Left ventricle myocardium superior (tissue), 1 donor: ENCODE data around the gene ARAP1. TPM values are rescaled to one million over a fixed set of nuclear protein-coding genes. Genes with fewer than 3 reads are reported as not detected.

Experiments
- ATAC-seq: fragments of 200-7000 bp; cut with Tn5 transposase; one replicate; pipeline ENCODE4 v1.9.1; 2020; ENCODE audit warnings: mild to moderate bottlenecking, moderate library complexity
- DNase-seq: peaks from one replicate; pipeline ENCODE4 v3.0.0-alpha.2; 2020
- intact Hi-C: fragments of 100-400 bp; cut with micrococcal nuclease; formaldehyde crosslinking; loops from one replicate; pipeline ENCODE4 v1.11.0; 2022
- total RNA-seq: library from RNA; stranded (reverse); fragmentation: NEBNext Ultra II Directional; extraction: Animal tissue kit (Norgen Biotek cat#: 25700); gene quantifications from one replicate; pipeline ENCODE4 v1.2.1, GENCODE V29; 2021
- donor health status: DM: no; HTN: yes; CAD: no; lungs with severe emphysema.

Gene ARAP1
- total RNA-seq, 1 donor from 2014 or later, result 58.9 TPM

GRCh38 chr11:72781313-72782080 lies 29.3 kb upstream of the ARAP1 start:
- intact Hi-C loops, result no loop called here
- peak; percentile 23 for ATAC-seq
- DNase-seq, result peak; percentile 60

DNA sequence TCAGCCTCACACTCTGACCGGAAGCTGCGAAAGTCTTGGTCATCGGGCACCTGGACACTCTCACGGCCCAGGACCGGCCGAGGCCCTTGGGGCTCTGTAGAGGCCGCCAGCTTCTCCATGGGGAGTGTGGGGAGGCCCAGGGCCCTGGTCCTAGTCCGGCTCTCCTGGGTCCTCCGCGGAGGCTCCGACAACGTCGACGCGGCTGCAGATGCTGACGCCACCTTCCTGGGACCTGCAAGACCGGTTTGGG lies 28.8 kb upstream of the ARAP1 start:
- no peak for DNase-seq
- intact Hi-C loops, result no loop called here
- ATAC-seq, result no peak

- no peak for ATAC-seq
- intact Hi-C loops, result no loop called here
- no peak for DNase-seq
Observed at GRCh38 chr11:72780296-72781062, 28.3 kb upstream of the ARAP1 start.

DNA sequence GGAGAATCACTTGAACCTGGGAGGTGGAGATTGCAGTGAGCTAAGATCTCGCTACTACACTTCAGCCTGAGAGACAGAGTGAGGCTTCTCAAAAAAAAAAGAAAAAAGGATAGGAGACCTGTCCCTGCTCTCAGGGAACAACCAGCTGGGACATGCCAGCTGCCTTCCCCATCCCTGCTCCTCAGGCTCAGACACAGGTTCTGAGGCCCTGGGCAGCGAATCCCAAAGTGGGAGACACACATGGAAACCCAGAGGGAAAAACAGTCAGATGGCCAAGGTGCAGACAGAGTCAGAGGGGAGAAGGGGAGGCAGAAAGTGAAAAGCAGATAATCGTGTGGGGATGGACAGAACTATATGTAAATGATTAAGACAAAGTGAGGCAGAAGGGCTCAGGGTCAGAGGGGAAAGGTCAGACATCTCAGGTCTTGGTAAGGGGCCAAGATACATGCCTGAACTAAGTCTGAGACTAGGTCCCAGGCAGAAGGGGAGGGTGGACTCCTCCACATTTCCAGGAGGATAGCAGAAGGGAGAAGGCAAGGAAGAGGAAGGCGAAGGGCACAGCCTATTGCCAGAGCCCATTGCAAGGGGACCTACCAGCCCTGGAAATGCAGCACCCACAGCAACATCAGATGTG lies 27.4 kb upstream of the ARAP1 start:
- no peak for DNase-seq
- intact Hi-C loops, result no loop called here
- ATAC-seq, result no peak

DNA sequence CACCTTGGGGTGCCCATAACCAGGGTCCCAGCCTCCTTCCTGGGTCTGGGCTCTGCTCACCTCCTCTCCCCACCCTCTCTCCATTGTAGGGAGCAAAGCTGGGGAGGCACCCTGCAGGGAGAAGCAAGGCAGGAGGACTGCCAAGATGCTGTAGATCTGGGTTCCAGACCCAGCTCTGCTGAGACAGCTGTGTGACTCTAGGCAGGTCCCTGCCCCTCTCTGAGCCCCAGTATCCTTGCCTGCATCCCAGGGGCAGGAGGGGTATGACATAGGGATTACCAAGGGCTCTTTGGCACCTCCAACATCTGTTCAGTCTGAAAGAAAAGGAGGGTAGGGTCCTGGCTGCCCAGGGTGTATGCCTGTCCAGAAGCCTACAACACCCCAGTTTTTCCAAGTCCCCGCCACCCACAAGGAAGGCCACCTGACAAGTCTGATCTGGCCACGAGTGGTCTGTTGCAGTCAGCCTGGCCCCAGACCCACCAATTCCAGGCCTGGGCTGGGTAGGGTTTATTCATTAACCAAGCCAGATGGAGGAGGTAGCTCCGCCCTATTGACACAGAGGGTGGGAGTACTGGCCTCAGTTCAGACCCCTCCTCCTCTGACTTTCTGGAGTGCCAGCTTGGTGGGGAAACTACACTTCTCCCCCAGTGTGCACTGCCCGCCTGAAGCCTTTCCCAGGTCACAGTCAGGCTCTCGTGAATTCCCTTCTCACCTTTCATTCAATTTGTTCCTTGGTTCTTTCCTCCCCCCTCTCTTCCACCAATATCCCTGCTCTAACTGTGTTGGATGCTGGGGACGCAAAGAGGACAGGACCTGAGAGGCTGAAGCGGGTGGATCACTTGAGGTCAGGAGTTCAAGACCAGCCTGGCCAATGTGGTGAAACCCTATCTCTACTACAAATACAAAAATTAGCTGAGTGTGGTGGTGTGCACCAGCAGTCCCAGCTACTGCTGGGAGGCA lies 26.6 kb upstream of the ARAP1 start:
- intact Hi-C loops, result no loop called here
- no peak for DNase-seq

DNA sequence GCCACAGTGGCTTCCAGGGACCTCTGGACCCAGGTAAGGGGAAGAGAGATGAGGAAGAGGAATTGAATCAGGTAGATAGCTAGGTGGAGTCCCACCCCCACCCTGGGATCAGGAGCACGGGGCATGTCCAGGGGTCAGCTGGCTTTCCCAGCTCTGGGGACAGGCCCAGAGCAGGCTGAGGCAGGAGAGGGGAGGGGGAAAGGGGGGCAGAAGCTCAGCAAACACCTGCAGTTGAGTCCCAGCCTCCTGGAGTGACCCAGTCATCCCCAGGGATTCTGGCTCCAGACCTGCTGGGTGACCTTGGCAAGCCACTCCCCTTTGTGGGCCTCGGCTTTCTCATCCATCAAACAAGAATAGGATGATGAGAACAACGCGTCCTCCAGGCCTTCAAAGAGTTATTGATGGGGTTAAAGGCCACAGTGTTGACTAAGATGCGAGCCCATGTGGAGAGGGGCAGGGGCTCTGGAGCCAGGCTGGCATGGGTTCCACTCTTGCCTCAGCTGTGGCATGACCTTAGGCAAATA lies 25.6 kb upstream of the ARAP1 start:
- DNase-seq, result no peak
- no peak for ATAC-seq
- intact Hi-C loops, result no loop called here

More for the DNA sequence above, 26.6 kb upstream of the ARAP1 start:
- no peak for ATAC-seq

DNA sequence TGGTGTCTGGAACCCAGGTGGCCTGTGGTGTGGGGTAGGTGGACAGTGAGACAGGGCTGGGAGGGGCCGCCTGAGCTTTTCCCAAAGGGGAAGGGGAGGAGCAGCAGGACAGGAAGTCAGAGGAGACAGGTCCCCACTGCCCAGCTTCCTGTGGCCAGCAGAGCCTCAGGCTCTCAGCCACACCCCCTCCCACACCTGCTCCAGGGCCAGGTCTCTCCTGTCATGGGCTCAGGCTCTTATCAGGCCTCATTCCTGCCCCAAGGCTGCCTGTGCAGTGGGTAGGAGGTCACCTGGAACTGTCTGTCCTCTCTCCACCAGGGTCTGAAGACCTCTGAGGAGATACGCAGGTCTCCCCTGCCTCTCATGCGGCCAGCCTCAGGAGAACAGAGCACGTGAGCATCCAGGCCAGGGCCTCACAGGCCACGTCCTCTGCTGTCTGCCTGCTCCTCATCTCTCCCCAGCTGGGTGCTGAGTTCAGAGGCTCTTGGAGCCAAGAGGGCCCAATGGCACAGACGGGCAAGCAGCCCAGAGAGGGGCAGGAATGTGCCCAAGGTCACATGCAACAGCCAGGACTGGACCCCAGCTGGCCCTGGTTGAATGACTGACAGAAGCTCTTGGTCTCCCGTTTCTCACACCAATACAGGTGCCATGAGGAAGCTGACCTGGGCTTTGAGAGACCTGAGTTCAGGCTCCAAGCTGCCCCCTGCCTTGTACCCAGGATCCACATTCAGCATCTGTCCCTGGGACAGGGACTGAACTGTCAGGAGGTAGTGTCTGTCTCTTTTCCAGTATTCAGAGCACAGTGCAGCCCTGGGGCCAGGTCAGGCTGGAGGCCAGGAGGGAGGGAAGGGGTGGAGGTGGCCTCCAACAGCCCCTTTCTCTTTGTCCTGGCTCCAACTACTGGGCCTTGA lies 24.9 kb upstream of the ARAP1 start:
- intact Hi-C loops, result no loop called here
- peak; percentile 80 for DNase-seq

GRCh38 chr11:72776117-72776843 lies 24.1 kb upstream of the ARAP1 start:
- intact Hi-C loops, result no loop called here
- no peak for ATAC-seq
- no peak for DNase-seq

More for the DNA sequence above, 24.9 kb upstream of the ARAP1 start:
- ATAC-seq, result peak; percentile 80

GRCh38 chr11:72775288-72776110 lies 23.3 kb upstream of the ARAP1 start:
- intact Hi-C loops, result no loop called here
- ATAC-seq (no peak), DNase-seq (no peak)

GRCh38 chr11:72774499-72774898 lies 22.3 kb upstream of the ARAP1 start:
- ATAC-seq (no peak), DNase-seq (no peak)
- intact Hi-C loops, result no loop called here

GRCh38 chr11:72773696-72774095 lies 21.5 kb upstream of the ARAP1 start:
- DNase-seq, result no peak
- no peak for ATAC-seq
- intact Hi-C loops, result no loop called here

- DNase-seq, result peak; percentile 69
- intact Hi-C loops, result no loop called here
- ATAC-seq, result peak; percentile 79
Observed at GRCh38 chr11:72773291-72773690, 21.1 kb upstream of the ARAP1 start.

DNA sequence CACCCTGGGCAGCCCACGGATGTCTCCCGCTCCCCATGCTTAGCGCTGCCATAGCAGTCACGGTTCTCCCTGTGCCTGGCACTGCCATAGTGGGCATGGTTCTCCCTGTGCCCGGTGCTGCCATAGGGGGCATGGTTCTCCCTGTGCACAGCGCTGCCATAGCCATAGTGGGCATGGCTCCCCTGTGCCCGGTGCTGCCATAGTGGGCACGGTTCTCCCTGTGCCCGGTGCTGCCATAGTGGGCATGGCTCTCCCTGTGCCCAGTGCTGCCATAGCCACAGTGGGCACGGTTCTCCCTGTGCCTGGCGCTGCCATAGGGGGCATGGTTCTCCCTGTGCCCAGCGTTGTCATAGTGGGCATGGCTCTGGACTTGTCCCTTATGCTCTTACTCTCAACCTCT lies 19.9 kb upstream of the ARAP1 start:
- no peak for DNase-seq

DNA sequence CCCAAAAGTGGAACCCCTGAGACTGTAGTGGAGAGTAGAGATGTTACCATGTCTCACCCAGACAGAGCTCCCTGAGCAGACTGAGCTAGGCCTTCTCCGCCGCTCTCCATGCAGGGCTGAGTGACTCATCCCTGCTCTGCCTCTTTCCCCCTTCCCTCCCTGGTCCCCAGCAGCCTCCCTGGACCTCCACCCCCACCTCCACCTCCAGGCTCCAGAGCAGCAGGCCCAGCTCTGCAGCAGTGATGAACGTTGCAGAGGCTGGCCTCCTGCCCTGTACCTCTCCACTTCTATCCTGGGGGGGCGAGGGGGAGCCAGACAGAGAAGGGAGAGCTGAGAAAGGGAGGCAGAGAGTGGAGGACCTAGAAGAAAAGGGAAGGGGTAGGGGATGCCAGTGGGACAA lies 19.3 kb upstream of the ARAP1 start:
- DNase-seq (no peak), ATAC-seq (no peak)
- intact Hi-C loops, result no loop called here

More for the DNA sequence above, 19.9 kb upstream of the ARAP1 start:
- intact Hi-C loops, result no loop called here
- no peak for ATAC-seq

DNA sequence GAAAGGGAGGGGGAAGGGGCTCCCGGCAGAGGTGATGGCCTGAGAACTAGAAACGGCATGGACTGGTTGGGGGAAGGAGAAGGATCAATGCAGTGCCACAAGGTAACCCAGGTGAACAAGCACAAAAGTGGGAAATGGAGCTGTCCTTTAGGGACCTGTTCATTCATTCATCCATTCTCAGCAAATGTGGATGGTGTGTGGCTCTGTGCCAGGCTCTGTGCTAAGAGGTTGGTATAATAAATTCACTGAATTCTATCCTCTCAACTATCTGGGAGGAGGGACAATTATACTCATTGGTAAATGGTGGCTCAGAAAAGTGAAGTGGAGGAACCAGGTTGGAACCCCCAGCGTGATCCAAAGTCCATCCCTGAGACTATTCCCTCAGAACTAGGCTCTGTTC lies 18.6 kb upstream of the ARAP1 start:
- DNase-seq (no peak), ATAC-seq (no peak)
- intact Hi-C loops, result no loop called here

DNA sequence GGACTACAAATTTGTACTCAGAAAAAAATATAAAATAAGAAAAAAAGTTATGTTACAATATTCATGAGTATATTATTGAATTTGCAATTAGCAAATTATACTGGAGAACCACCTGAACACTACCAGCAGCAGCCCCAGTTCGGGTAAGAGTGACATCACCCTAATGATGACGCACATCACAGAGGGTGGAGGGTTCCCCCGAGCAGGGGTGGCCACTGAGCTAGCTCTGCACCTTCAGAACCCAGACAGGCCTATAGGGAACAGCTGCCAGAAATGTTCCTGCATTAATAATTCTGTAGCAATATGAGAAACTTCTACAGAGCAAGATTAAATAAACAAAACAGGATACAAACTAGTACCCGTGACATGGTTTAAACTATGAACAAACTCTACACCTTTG lies 17.5 kb upstream of the ARAP1 start:
- DNase-seq, result no peak
- intact Hi-C loops, result no loop called here
- ATAC-seq, result no peak

GRCh38 chr11:72768581-72768980 lies 16.4 kb upstream of the ARAP1 start:
- no peak for DNase-seq
- intact Hi-C loops, result no loop called here
- ATAC-seq, result no peak
